NB4 (cell line): Measurements from ENCODE around the gene MAP3K5.

Source experiments
- CTCF ChIP-seq: IDR thresholded peaks from one replicate; pipeline ENCODE4 v1.5.1; 2012; ENCODE audit warnings: low read depth, low read length
- MAX ChIP-seq: IDR thresholded peaks from 2 replicates; pipeline ENCODE4 v1.6.1; 2011; ENCODE audit warnings: low read depth, low read length
- POLR2A ChIP-seq: IDR thresholded peaks from 2 replicates; pipeline ENCODE4 v1.6.1; 2011; ENCODE audit warnings: mild to moderate bottlenecking; ENCODE audit not compliant: insufficient read length; ENCODE audit errors: extremely low read depth

DNA sequence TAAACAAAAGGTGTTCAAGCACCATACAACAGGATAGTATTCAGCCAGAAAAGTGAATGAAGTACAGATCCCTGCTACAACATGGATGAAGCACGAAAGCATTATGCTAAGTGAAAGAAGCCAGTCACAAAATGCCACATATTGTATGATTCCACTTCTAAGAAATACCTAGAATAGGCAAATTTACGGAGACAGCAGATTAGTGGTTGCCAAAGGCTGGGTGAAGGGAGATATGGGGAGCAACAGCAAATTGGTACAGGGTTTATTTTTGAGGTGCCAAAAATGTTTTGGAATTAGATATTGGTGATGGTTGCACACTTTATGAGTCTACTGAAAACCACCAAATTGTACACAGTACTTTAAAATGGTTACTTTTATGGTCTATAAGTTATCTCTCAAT is 23.2 kb downstream of the MAP3K5 start:
- TF ChIP-seq CTCF, result no peak
- TF ChIP-seq MAX, result no peak
- TF ChIP-seq POLR2A, result no peak
